ENCODE measurements around the gene KLF13.

KLF13 gene

DNA sequence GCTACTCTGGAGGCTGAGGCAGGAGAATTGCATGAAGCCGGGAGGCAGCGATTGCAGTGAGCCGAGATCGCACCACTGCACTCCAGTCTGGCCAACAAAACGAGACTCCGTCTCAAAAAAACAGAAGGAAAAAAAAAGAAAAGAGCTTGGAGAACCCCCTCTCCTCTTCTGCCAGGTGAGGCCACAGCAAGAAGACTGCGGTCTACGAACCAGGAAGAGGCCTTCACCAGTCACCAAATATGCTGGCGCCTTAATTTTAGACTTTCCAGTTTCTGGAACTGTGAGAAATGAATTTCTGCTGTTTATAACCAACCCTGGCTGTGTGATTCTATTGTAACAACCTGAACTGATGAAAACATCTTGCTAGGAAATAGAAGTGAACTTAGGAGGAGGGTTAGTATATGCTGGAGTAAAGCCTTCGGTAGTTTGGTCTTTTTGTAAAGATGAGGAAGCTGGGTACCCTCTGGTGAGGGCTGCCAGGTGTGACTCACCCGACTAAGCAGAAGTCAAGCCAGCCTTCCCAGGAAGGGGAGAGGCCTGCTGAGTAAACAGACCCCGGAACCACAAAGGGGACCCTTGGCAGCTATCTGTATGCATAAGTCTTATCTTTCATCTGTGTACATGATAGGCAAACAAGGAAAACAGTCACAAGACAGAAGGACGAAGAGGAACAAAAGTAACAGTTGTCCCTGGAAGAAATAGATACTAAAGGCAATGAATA lies 78.7 kb downstream of the KLF13 start:
- no peak for DNase-seq

DNA sequence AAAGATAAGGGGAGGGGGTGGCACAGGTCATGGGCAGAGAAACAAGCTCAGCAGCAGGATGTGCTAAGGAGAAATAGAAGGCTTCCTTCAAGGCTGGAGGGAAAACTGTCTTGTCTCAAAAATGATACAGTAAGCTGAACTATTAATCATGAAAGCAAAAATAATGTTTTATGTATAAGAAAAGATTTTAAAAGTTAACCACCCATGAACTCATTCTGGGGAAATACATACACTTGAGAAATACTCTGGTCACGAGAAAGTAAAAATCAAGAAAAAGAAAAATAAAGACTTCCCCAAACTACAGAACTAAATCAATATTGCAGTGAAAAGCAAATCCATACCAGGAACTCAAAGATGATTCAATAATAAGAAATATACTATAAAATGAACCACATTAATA lies 80.7 kb downstream of the KLF13 start:
- DNase-seq = no peak

DNA sequence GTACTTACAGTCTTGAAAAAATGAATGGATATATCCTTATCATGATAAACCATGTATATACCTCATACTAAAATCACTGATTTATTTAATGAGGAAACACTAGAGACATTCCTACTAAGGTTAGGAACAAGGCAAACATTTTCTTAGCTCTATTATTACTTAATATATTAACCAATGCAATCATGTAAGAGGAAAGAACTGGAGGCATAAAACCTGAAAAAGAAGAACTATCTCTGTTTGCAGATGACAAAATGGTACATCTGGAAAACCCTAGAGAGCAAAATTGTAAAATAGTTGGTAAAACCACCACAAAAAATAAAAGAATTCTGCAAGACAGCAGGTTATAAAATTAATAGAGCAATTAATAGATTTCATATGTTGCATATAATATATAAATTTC lies 81.2 kb downstream of the KLF13 start:
- DNase-seq = no peak

DNA sequence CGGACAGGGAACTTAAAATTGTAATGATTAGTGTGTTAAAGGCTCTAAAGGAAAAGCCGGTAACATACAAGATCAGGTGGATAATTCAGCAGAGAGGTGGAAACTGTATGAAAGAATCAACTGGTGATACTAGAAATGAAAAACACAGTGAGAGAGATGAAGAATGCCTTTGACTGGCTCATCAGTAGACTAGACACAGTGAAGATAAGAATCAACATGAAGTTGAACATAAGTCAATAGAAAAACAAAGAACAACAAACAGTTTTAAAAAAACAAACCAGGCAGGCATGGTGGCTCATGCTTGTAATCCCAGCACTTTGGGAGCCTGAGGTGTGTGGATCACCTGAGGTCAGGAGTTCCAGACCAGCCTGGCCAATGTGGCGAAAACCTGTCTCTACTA lies 82.1 kb downstream of the KLF13 start:
- no peak for DNase-seq

DNA sequence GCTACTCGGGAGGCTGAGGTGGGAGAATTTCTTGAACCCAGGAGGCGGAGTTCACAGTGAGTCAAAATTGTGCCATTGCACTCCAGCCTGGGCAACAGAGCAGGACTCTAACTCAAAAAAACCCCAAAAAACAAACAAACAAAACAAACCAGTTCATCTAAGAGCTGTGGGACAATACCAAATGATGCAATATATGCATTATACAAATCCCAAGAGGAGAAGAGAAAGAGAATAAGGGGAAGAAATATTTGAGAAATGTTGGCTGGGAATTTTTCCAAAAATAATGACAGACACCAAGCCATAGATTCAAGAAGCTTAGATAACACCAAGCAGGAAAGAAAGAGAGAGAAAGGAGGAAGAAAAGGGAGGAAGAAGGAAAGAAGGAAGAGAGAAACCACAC lies 82.5 kb downstream of the KLF13 start:
- DNase-seq = no peak

DNA sequence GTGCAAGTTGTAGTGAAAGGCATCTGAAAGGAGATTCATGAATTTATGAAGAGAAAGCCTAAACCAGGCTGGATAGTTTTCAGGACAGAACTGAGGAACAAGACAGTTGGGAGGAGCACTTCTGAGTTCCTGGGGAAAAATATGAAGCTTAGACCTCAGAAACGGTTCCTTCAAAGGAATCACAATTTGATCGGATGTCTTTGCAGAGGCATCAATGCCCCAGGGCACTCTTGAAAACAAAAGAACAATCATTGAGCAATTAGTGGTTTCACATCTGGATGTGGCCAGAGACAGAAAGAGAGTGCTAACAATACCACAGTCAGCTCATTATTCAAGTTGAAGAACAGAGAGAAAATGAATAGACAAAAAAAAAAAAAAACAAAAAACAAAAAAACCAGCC lies 86.2 kb downstream of the KLF13 start:
- no peak for DNase-seq

DNA sequence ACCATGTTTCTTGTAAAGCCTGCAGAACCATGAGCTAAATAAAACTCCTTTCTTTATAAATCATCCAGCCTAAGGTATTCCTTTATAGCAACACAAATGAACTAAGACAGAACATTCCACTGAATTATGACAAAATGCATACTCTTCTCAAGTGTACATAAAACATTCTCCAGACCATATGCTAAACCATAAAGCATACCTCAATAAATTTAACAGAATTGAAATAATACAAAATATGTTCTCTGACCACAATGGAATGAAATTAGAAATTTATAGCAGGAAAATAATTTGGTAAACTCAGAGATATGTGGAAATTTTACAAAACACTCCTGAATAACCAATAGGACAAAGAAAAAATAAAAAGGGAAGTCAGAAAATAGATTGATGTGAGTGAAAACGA lies 88.6 kb downstream of the KLF13 start:
- no peak for DNase-seq

DNA sequence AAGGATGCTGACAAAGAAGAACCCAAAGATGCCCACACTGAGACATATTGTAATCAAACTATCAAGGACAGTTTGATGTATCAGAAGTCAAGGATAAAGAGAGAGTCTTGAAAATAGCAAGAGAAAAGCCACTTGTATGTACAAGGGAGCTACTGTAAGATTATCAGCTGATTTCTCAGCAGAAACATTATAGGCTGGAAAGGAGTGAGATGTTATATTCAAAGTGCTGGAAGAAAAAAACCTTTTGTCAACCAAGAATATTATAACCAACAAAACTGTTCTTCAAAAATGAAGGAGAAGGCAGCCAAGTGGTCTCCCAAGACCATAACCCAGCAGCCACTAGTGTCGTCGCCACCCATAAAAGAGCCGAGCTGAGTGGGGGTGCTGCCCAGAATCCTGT lies 93.2 kb downstream of the KLF13 start:
- no peak for DNase-seq

DNA sequence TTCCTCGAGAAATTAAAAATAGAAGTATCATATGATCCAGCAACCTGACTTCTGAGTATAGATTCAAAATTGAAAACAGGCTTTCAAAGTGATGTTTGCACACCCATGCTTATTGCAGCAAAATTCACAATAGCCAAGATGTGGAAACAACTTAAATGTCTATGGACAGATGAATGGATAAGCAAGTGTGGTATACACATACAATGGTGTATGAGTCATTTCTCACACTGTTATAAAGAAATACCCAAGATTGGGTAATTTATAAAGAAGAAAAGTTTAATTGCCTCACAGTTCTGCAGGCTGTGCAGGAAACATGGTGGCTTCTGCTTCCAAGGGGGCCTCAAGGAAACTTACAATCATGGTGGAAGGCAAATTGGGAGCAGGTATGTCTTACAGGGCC lies 100.8 kb downstream of the KLF13 start:
- DNase-seq = no peak
